HTERT RPE-1 (cell line): ENCODE results near the gene PDE6A.

Experiments used
- in situ Hi-C: fragments of 300-500 bp; cut with MboI; formaldehyde crosslinking; loops from 4 replicates; pipeline ENCODE4 v1.14.3; 2020; ENCODE audit warnings: low sequenced_read_pairs

PDE6A gene

DNA sequence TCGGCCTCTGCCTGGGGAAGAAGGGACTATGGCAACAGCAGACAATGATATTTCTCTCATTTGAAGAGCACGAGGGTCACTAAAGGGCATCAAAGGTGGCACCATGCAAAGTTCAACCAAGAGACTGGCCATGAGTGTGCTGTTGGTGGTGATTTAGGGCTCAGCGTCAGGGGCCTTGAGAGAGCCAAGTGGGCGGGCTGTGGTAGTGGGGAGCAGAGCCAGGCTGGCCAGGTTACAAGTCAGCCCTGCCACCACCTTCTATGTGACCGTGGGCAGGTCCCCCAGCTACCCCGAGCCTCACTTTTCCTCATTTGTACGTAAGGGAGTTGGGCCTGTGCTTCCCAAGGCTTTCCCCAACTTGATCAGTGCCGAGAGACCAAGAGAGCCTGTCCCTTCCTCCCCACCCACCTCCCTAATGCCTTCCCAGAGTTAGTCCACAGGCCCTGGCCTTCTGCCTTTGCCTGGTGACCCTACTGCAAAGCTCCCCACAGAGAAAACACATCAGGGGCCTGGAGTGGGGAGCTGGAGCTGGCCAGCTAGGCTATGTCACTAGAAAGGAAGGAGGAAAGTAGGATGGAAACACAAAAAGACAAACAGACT lies 104.3 kb downstream of the PDE6A start:
- in situ Hi-C loops = loop anchor here (25.0 kb wide), 1 partner anchor 203 kb away; no protein-coding TSS in a partner anchor

DNA sequence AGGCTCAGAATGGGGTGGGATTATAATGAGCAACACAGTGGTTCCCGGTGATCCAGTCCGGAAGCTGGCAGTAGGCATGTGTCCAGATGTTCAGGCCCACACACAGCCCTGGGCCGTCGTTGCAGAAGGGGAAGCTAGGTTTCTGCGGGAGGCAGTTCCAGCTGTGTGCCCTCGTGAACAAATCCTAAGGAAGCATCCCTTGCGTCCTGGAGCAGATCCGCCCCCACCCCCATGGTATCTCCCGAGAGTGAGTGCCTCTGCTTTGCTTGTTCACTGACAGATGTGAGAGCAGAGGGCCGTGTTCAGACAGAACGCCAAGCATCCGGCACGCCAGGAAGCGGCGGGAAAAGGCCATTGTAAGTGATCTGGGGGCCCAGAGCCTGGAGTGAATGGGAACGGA lies 104.8 kb downstream of the PDE6A start:
- in situ Hi-C loops = loop anchor here (25.0 kb wide), 1 partner anchor 202 kb away; no protein-coding TSS in a partner anchor

GRCh38 chr5:149838881-149839739 lies 105.5 kb downstream of the PDE6A start:
- in situ Hi-C loops = loop anchor here (25.0 kb wide), 1 partner anchor 202 kb away; no protein-coding TSS in a partner anchor

GRCh38 chr5:149837680-149838269 lies 106.8 kb downstream of the PDE6A start:
- in situ Hi-C loops = loop anchor here (25.0 kb wide), 1 partner anchor 200 kb away; no protein-coding TSS in a partner anchor

DNA sequence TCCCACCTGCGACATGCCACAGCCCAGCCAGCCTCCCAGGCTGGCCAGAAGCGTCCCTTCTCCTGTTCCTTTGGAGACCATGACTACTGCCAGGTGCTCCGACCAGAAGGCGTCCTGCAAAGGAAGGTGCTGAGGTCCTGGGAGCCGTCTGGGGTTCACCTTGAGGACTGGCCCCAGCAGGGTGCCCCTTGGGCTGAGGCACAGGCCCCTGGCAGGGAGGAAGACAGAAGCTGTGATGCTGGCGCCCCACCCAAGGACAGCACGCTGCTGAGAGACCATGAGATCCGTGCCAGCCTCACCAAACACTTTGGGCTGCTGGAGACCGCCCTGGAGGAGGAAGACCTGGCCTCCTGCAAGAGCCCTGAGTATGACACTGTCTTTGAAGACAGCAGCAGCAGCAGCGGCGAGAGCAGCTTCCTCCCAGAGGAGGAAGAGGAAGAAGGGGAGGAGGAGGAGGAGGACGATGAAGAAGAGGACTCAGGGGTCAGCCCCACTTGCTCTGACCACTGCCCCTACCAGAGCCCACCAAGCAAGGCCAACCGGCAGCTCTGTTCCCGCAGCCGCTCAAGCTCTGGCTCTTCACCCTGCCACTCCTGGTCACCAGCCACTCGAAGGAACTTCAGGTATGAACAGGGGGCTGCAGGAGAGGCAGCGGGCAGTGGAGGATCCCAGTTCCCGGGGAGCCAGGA lies 108.0 kb downstream of the PDE6A start:
- in situ Hi-C loops = loop anchor here (25.0 kb wide), 1 partner anchor 199 kb away; no protein-coding TSS in a partner anchor

GRCh38 chr5:149834246-149834855 lies 110.2 kb downstream of the PDE6A start:
- in situ Hi-C loops = loop anchor here (25.0 kb wide), 1 partner anchor 197 kb away; no protein-coding TSS in a partner anchor

GRCh38 chr5:149833116-149833827 lies 111.3 kb downstream of the PDE6A start:
- in situ Hi-C loops = loop anchor here (25.0 kb wide), 1 partner anchor 196 kb away; no protein-coding TSS in a partner anchor

DNA sequence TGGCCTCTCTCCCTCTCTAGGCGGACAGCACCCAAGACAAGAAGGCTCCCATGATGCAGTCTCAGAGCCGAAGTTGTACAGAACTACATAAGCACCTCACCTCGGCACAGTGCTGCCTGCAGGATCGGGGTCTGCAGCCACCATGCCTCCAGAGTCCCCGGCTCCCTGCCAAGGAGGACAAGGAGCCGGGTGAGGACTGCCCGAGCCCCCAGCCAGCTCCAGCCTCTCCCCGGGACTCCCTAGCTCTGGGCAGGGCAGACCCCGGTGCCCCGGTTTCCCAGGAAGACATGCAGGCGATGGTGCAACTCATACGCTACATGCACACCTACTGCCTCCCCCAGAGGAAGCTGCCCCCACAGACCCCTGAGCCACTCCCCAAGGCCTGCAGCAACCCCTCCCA lies 112.0 kb downstream of the PDE6A start:
- in situ Hi-C loops = loop anchor here (25.0 kb wide), 1 partner anchor 195 kb away; no protein-coding TSS in a partner anchor

GRCh38 chr5:149831492-149831891 lies 113.1 kb downstream of the PDE6A start:
- in situ Hi-C loops = loop anchor here (25.0 kb wide), 1 partner anchor 194 kb away; no protein-coding TSS in a partner anchor

DNA sequence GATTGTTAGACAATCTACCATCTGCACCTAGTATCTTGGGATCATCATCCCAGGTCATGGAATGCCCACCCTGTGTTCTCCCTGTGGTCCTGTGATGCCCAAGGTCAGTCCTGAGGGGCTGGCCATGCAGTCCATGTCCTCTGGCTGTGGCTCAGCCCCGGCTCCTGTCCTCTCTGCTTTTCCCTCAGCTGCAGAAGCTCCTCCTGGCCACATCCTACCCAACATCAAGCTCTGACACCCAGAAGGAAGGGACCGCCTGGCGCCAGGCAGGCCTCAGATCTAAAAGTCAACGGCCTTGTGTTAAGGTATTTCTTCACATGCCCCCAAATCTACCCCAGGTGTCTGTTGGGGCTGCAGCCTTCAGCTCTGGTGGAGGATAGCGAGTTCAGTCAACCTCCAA lies 114.0 kb downstream of the PDE6A start:
- in situ Hi-C loops = loop anchor here (25.0 kb wide), 1 partner anchor 193 kb away; no protein-coding TSS in a partner anchor

GRCh38 chr5:149829954-149830353 lies 114.6 kb downstream of the PDE6A start:
- in situ Hi-C loops = loop anchor here (25.0 kb wide), 1 partner anchor 193 kb away; no protein-coding TSS in a partner anchor

GRCh38 chr5:149828161-149829011 lies 116.2 kb downstream of the PDE6A start:
- in situ Hi-C loops = loop anchor here (25.0 kb wide), 1 partner anchor 191 kb away; no protein-coding TSS in a partner anchor

- in situ Hi-C loops = loop anchor here (25.0 kb wide), 1 partner anchor 190 kb away; no protein-coding TSS in a partner anchor
Measured at GRCh38 chr5:149827546-149827945, 117.0 kb downstream of the PDE6A start.

DNA sequence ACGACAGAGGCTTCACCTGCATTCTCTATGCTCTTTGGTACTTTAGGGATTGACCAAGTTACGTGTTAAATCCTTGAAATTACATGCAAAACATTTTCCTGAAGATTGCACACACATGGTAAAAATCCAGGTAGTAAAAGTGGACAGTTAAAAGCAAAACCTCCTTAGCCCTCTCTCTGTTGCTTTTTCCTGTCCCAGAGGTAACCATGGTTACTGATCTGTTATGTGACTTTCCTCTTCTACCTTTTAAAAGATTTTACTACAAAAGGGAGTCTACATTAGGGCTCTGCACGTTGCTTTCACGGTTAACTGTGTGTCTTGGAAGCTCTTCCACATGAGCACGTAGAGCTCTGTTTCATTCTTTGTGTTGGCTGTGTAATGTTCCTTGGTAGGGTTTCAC lies 117.5 kb downstream of the PDE6A start:
- in situ Hi-C loops = loop anchor here (25.0 kb wide), 1 partner anchor 190 kb away; no protein-coding TSS in a partner anchor

DNA sequence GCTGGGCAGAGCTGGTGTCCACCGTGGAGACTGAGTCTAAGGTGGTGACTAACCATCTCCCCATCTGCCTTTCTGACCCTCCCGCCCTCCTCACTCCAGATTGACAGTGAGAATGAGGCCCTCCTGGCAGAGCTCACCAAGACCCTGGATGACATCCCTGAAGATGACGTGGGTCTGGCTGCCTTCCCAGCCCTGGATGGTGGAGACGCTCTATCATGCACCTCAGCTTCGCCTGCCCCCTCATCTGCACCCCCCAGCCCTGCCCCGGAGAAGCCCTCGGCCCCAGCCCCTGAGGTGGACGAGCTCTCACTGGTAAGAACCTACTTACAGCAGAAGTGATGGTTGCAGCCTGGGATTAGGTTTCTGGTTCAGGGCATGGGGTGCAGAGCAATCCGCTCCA lies 118.0 kb downstream of the PDE6A start:
- in situ Hi-C loops = loop anchor here (25.0 kb wide), 1 partner anchor 189 kb away; no protein-coding TSS in a partner anchor

GRCh38 chr5:149824846-149825245 lies 119.7 kb downstream of the PDE6A start:
- in situ Hi-C loops = loop anchor here (25.0 kb wide), 1 partner anchor 188 kb away; no protein-coding TSS in a partner anchor

DNA sequence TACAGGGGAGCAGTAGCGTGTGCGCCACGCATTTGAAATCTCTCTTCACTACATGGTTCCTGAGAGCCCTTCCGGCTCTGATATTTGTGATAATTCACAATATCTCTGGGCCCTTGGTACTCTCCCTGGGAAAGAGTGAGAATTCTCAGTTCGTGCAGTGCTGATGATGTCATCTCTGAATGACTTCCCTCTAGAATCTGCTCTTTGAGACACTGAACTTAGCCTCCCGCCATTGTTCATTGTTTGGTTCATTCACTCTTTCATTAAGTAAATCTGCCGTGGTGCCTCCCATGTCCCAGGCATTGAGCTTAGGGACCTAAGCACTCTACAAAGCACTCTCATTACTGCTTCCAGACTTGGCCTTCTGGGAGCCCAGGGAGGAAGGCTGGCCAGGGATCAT lies 120.5 kb downstream of the PDE6A start:
- in situ Hi-C loops = no loop called here

DNA sequence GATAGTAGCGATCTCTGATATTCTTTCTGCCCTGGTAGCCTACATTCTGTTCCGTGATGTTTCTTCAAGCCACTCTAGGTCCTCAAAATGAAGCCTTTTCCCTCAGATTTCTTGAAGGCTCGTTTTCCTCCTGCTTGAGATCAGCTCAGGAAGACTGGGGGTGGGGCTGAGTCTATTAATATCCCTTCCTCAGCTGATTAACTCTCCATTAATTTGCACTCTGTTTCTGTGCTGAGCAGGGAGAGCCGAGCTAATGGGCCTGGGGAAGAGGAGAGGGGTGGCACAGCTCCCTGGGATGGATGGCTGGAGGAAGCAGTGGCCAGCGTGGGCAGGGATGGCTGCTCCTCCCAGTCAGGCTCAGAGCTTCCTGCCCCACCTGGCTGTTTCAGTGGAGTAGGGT lies 121.2 kb downstream of the PDE6A start:
- in situ Hi-C loops = no loop called here
